ENCODE measurements around the gene ZNF778.

ZNF778 gene

GRCh38 chr16:89198417-89199240, 18.9 kb upstream of the ZNF778 start:
- no peak overlapping the region for H3K4me3 ChIP-seq (ENCODE audit: low read length)
- no peak for TF ChIP-seq CTCF (conservative IDR thresholded peaks at IDR 0.05; ENCODE audit: low read length)
- DNase-seq (ENCODE audit: low read depth): no peak

GRCh38 chr16:89199241-89200123, 18.0 kb upstream of the ZNF778 start:
- no peak overlapping the region for H3K4me3 ChIP-seq (ENCODE audit: low read length)
- TF ChIP-seq CTCF (conservative IDR thresholded peaks at IDR 0.05; ENCODE audit: low read length): no peak
- no peak for DNase-seq (ENCODE audit: low read depth)

GRCh38 chr16:89200124-89200849, 17.2 kb upstream of the ZNF778 start, which contains the start of gene SLC22A31:
TSS of gene SLC22A31 (minus strand) at chr16:89200537. CDS start at chr16:89200501, 36 bp downstream.
- H3K4me3 ChIP-seq (ENCODE audit: low read length): no peak within 1 kb of the TSS
- DNase-seq (ENCODE audit: low read depth): no peak
- TF ChIP-seq CTCF (conservative IDR thresholded peaks at IDR 0.05; ENCODE audit: low read length): no peak

GRCh38 chr16:89200850-89201411, 16.6 kb upstream of the ZNF778 start:
- no peak for TF ChIP-seq CTCF (conservative IDR thresholded peaks at IDR 0.05; ENCODE audit: low read length)
- no peak for DNase-seq (ENCODE audit: low read depth)
- no peak overlapping the region for H3K4me3 ChIP-seq (ENCODE audit: low read length)

GRCh38 chr16:89201439-89202377, 15.8 kb upstream of the ZNF778 start:
- no peak overlapping the region for H3K4me3 ChIP-seq (ENCODE audit: low read length)
- DNase-seq (ENCODE audit: low read depth): peak; percentile 42
- no peak for TF ChIP-seq CTCF (conservative IDR thresholded peaks at IDR 0.05; ENCODE audit: low read length)
